HepG2 (cell line): ENCODE data around the gene SPAG9. TPM values are rescaled to one million over a fixed set of nuclear protein-coding genes. Genes with fewer than 3 reads are reported as not detected.

Experiments used
- AGO1 ChIP-seq: fragments of 200-400 bp; formaldehyde crosslinking; IDR thresholded peaks from 2 replicates; pipeline ENCODE4 v1.6.1; 2017; ENCODE audit warnings: mild to moderate bottlenecking, low read depth, low read length, moderate library complexity; ENCODE audit not compliant: poor library complexity, severe bottlenecking
- IKZF5 ChIP-seq: IDR thresholded peaks from 2 replicates; pipeline ENCODE4 v1.6.1; 2018; ENCODE audit warnings: missing genetic modification reagents, mild to moderate bottlenecking, missing compliant biosample characterization
- MIER2 ChIP-seq: IDR thresholded peaks from 2 replicates; pipeline ENCODE4 v1.6.1; 2016; ENCODE audit warnings: missing biosample characterization, missing genetic modification reagents
- PLRG1 ChIP-seq: fragments of 450-650 bp; conservative IDR thresholded peaks from 2 replicates; pipeline ENCODE4 v1.6.1; 2016
- SMARCC2 ChIP-seq: fragments of 450-650 bp; IDR thresholded peaks from 2 replicates; pipeline ENCODE4 v1.6.1; 2017; ENCODE audit warnings: antibody characterized with exemption, mild to moderate bottlenecking
- SMYD3 ChIP-seq: sonication (generic); formaldehyde crosslinking; IDR thresholded peaks from 2 replicates; pipeline ENCODE4 v1.8.1; 2023; ENCODE audit warnings: mild to moderate bottlenecking, missing genetic modification reagents
- THRA ChIP-seq: sonication (generic); formaldehyde crosslinking; IDR thresholded peaks from 2 replicates; pipeline ENCODE4 v1.4.0; 2020; ENCODE audit warnings: missing genetic modification reagents, borderline replicate concordance
- ZBTB26 ChIP-seq: IDR thresholded peaks from 2 replicates; pipeline ENCODE4 v1.6.1; 2016; ENCODE audit warnings: missing compliant biosample characterization, missing genetic modification reagents, borderline replicate concordance
- ZBTB33 ChIP-seq: sonication (generic); formaldehyde crosslinking; IDR thresholded peaks from 2 replicates; pipeline ENCODE4 v1.4.0; 2020; ENCODE audit warnings: missing genetic modification reagents
- ZBTB39 ChIP-seq: sonication (generic); formaldehyde crosslinking; IDR thresholded peaks from 2 replicates; pipeline ENCODE4 v1.5.0; 2020; ENCODE audit warnings: missing genetic modification reagents
- ZNF20 ChIP-seq: sonication (generic); formaldehyde crosslinking; IDR thresholded peaks from 2 replicates; pipeline ENCODE4 v1.4.0; 2020; ENCODE audit warnings: mild to moderate bottlenecking, moderate library complexity, missing genetic modification reagents
- ZNF253 ChIP-seq: sonication (generic); formaldehyde crosslinking; IDR thresholded peaks from 2 replicates; pipeline ENCODE4 v1.8.0; 2022; ENCODE audit warnings: mild to moderate bottlenecking, missing genetic modification reagents, borderline replicate concordance
- ZNF337 ChIP-seq: sonication (generic); formaldehyde crosslinking; IDR thresholded peaks from 2 replicates; pipeline ENCODE4 v1.5.1; 2020; ENCODE audit warnings: missing genetic modification reagents, low read depth, mild to moderate bottlenecking, borderline replicate concordance
- ZNF44 ChIP-seq: sonication (generic); formaldehyde crosslinking; IDR thresholded peaks from 2 replicates; pipeline ENCODE4 v1.5.1; 2020; ENCODE audit warnings: mild to moderate bottlenecking, missing genetic modification reagents
- ZNF687 ChIP-seq: sonication (generic); formaldehyde crosslinking; IDR thresholded peaks from 2 replicates; pipeline ENCODE4 v1.5.1; 2020; ENCODE audit warnings: mild to moderate bottlenecking, missing genetic modification reagents, moderate library complexity
- ZNF773 ChIP-seq: sonication (generic); formaldehyde crosslinking; IDR thresholded peaks from 2 replicates; pipeline ENCODE4 v1.4.0; 2020; ENCODE audit warnings: missing genetic modification reagents, borderline replicate concordance
- polyA plus RNA-seq, 8 experiments: library from polyadenylated mRNA; depleted of rRNA in 3 of 8; stranded (reverse) in 7 of 8; unstranded in 1 of 8; fragments of >200 nt; fragmentation: Illumina TruSeq in 4 of 8; extraction: Trizol in 4 of 8; gene quantifications; 2 replicates each; pipeline versions ENCODE4 v1.2.1 to v1.2.3, GENCODE V29; 2011 to 2016; ENCODE audit warnings: low read depth in 4 of 8, missing spikeins in 1 of 8, mixed read lengths in 1 of 8; ENCODE audit not compliant: insufficient read depth in 1 of 8
- total RNA-seq, 5 experiments: library from RNA; depleted of rRNA; stranded (reverse); fragments of >200 nt; fragmentation: Illumina TruSeq; extraction: Trizol; gene quantifications; 2 replicates each; pipeline ENCODE4 v1.2.3, GENCODE V29; 2016; ENCODE audit warnings: low read depth in 1 of 5

Gene SPAG9
- total and polyA plus RNA-seq, 2 of the 13 experiments (the other 11 are each of a cell fraction or from before 2014, with no cell fraction given), result 43.2 to 78.6 TPM

- TF ChIP-seq ZBTB39 (CRISPR knock-in tag) (no peak), SMYD3 (CRISPR knock-in tag) (0 out of 2 replicates have a peak, but pooled peaks have one; percentile 12), ZNF20 (CRISPR knock-in tag) (no peak), IKZF5 (CRISPR knock-in tag) (peak; percentile 80), PLRG1 (no peak), ZNF337 (no peak), SMARCC2 (no peak), MIER2 (CRISPR knock-in tag) (peak; percentile 48; the same call in 1 of the 2 replicates), ZNF44 (0 out of 2 replicates have a peak, but pooled peaks have one; percentile 76), ZNF687 (CRISPR knock-in tag) (peak; percentile 75), ZNF253 (CRISPR knock-in tag) (no peak), AGO1 (no peak), ZBTB26 (CRISPR knock-in tag) (peak; percentile 30; the same call in 1 of the 2 replicates), ZBTB33 (peak; percentile 34; the same call in 1 of the 2 replicates), ZNF773 (0 out of 2 replicates have a peak, but pooled peaks have one; percentile 37), THRA (CRISPR knock-in tag) (no peak)
Observed at GRCh38 chr17:50977487-50978159, 143.0 kb downstream of the SPAG9 start (continued).
